Endothelial cell of umbilical vein (primary cell): ENCODE data around the gene ANKH. TPM values are rescaled to one million over a fixed set of nuclear protein-coding genes. Genes with fewer than 3 reads are reported as not detected.

Source experiments
- BruUV-seq: library from RNA; stranded (reverse); fragments of 400-500 nt; replicated peaks from 2 replicates; lab custom pipeline; 2021; lab: Mats Ljungman, UMichigan
- CTCF ChIA-PET: fragments of 300-600, 350-600 bp; sonication (Branson Sonifier 250); formaldehyde crosslinking; loops from one replicate; lab custom pipeline; 2021; ENCODE audit warnings: antibody characterized with exemption, inconsistent platforms; lab: Charles Lee
- POLR2A ChIA-PET: fragments of 300-600, 350-600 bp; sonication (Branson Sonifier 250); formaldehyde crosslinking; loops from one replicate; lab custom pipeline; 2021; ENCODE audit warnings: antibody characterized with exemption, inconsistent platforms; lab: Charles Lee
- DNase-seq: peaks from one replicate; pipeline ENCODE4 v3.0.0-alpha.2; 2011; ENCODE audit warnings: low read depth, low spot score
- FAIRE-seq: peaks from 2 replicates; lab custom pipeline; 2011; peaks lifted over from hg19 to GRCh38; lab: Jason Lieb, UNC
- H2AFZ ChIP-seq: 2 replicates; pipeline ENCODE4 v1.6.0; 2012; ENCODE audit warnings: low read depth, low read length, control low read depth, inconsistent platforms
- H3K27ac ChIP-seq: 2 replicates; pipeline ENCODE4 v1.5.1; 2011; ENCODE audit warnings: low read depth, mild to moderate bottlenecking, control low read depth, low read length, moderate library complexity; ENCODE audit not compliant: insufficient read depth
- H3K27me3 ChIP-seq, 2 experiments: 2 replicates each; pipeline versions ENCODE4 v1.6.0 to v1.6.1; 2011; ENCODE audit warnings: low read length in 2 of 2, mixed read lengths in 1 of 2; ENCODE audit not compliant: control insufficient read depth in 2 of 2, insufficient read depth in 2 of 2
- H3K36me3 ChIP-seq, 2 experiments: 2 replicates in 1 of 2; 3 replicates in 1 of 2; pipeline ENCODE4 v1.5.1; 2011; ENCODE audit warnings: low read length in 2 of 2, mild to moderate bottlenecking in 1 of 2, moderate library complexity in 1 of 2; ENCODE audit not compliant: control insufficient read depth in 2 of 2, insufficient read depth in 2 of 2; ENCODE audit errors: extremely low read depth in 1 of 2
- H3K4me1 ChIP-seq: 3 replicates; pipeline ENCODE4 v1.5.1; 2011; ENCODE audit warnings: mild to moderate bottlenecking, low read length; ENCODE audit not compliant: control insufficient read depth, insufficient read depth; ENCODE audit errors: extremely low read depth
- H3K4me2 ChIP-seq: 2 replicates; pipeline ENCODE4 v1.6.1; 2011; ENCODE audit warnings: low read length, control low read depth, mixed read lengths; ENCODE audit not compliant: insufficient read depth
- H3K4me3 ChIP-seq, 3 experiments: fragments of 200-600 bp in 1 of 3; sonication (generic), shearing (Covaris generic) in 1 of 3; replicated peaks in 1 of 3; 2 replicates each; pipeline ENCODE4 v1.5.1; 2011 to 2016; ENCODE audit warnings: control low read depth in 3 of 3, low read length in 3 of 3, mild to moderate bottlenecking in 2 of 3, inconsistent platforms in 1 of 3, low read depth in 1 of 3, moderate library complexity in 1 of 3; ENCODE audit not compliant: insufficient read depth in 1 of 3
- H3K79me2 ChIP-seq: 2 replicates; pipeline ENCODE4 v1.6.0; 2012; ENCODE audit warnings: low read length, inconsistent platforms; ENCODE audit not compliant: control insufficient read depth, insufficient read depth
- H3K9ac ChIP-seq: replicated peaks from 2 replicates; pipeline ENCODE3; 2011; ENCODE audit warnings: low read length, control low read depth; ENCODE audit not compliant: insufficient read depth; ENCODE audit errors: extremely low read depth
- H3K9me1 ChIP-seq: replicated peaks from 3 replicates; pipeline ENCODE4 v1.6.0; 2011; ENCODE audit warnings: mild to moderate bottlenecking, low read length; ENCODE audit not compliant: control insufficient read depth, insufficient read depth; ENCODE audit errors: extremely low read depth
- H3K9me3 ChIP-seq: replicated peaks from 2 replicates; pipeline ENCODE4 v1.5.1; 2012; ENCODE audit warnings: low read length, inconsistent platforms; ENCODE audit not compliant: control insufficient read depth, insufficient read depth
- H4K20me1 ChIP-seq: replicated peaks from 2 replicates; pipeline ENCODE3; 2011; ENCODE audit warnings: mild to moderate bottlenecking, low read length; ENCODE audit not compliant: control insufficient read depth, insufficient read depth; ENCODE audit errors: extremely low read depth
- CTCF ChIP-seq, 2 donors: IDR thresholded peaks; 1 replicate in 1 of 2; 2 replicates in 1 of 2; pipeline ENCODE4 v1.5.1; 2011; ENCODE audit warnings: low read length in 2 of 2, mild to moderate bottlenecking in 2 of 2, moderate library complexity in 2 of 2, control low read depth in 1 of 2, inconsistent platforms in 1 of 2, low read depth in 1 of 2; ENCODE audit not compliant: insufficient read depth in 1 of 2; ENCODE audit errors: extremely low read depth in 1 of 2
- EZH2 ChIP-seq: IDR thresholded peaks from 2 replicates; pipeline ENCODE4 v1.6.1; 2012; ENCODE audit warnings: borderline replicate concordance, low read depth, mild to moderate bottlenecking, moderate library complexity, low read length, inconsistent platforms; ENCODE audit not compliant: severe bottlenecking
- FOS ChIP-seq: IDR thresholded peaks from 2 replicates; pipeline ENCODE4 v1.6.1; 2011; ENCODE audit warnings: mild to moderate bottlenecking, low read length, moderate library complexity, borderline replicate concordance; ENCODE audit not compliant: insufficient read depth
- GATA2 ChIP-seq: IDR thresholded peaks from 2 replicates; pipeline ENCODE4 v1.7.0; 2011; ENCODE audit warnings: low read depth, mild to moderate bottlenecking, moderate library complexity, mixed read lengths, low read length; ENCODE audit not compliant: insufficient read length, insufficient read depth
- JUN ChIP-seq: IDR thresholded peaks from 2 replicates; pipeline ENCODE4 v1.6.1; 2011; ENCODE audit warnings: borderline replicate concordance, low read depth; ENCODE audit not compliant: insufficient read length, insufficient read depth
- MAX ChIP-seq: IDR thresholded peaks from 2 replicates; pipeline ENCODE4 v1.6.1; 2011; ENCODE audit not compliant: insufficient read depth, insufficient read length
- MYC ChIP-seq: IDR thresholded peaks from one replicate; pipeline ENCODE4 v1.6.1; 2011; ENCODE audit warnings: mild to moderate bottlenecking, low read depth, low read length
- POLR2A ChIP-seq: IDR thresholded peaks from 2 replicates; pipeline ENCODE4 v1.6.1; 2012; ENCODE audit warnings: low read depth, mild to moderate bottlenecking, control low read depth, low read length
- POLR2AphosphoS5 ChIP-seq: IDR thresholded peaks from 2 replicates; pipeline ENCODE4 v1.6.1; 2012; ENCODE audit warnings: low read depth, mild to moderate bottlenecking, control low read depth, low read length, moderate library complexity; ENCODE audit not compliant: insufficient read depth
- dilution Hi-C: fragments of 300-500 bp; cut with MboI; formaldehyde crosslinking; loops from one replicate; pipeline ENCODE4 v1.15.0; 2019; ENCODE audit warnings: low sequenced_read_pairs; ENCODE audit not compliant: extremely low pct_ligation_motif_present
- intact Hi-C: fragments of 100-400 bp; cut with micrococcal nuclease; formaldehyde crosslinking; loops from one replicate; pipeline ENCODE4 v1.10.0; 2022
- polyA plus RNA-seq, 4 experiments: library from polyadenylated mRNA; depleted of rRNA in 3 of 4; stranded (reverse) in 3 of 4; unstranded in 1 of 4; fragments of >200 nt; gene quantifications; 2 replicates each; pipeline versions ENCODE4 v1.2.1 to v1.2.3, GENCODE V29; 2011 to 2012; ENCODE audit warnings: missing spikeins in 1 of 4
- total RNA-seq: library from RNA; stranded (reverse); gene quantifications from 2 replicates; pipeline ENCODE4 v1.2.3, GENCODE V29; 2021

The ANKH gene
- total and polyA plus RNA-seq, 2 donors (not counting 3 experiments of a cell fraction or from before 2014, with no cell fraction given) = 12.7 to 31.4 TPM

- CTCF ChIA-PET = interaction anchor here (1.1 kb wide), 1 partner anchor 10 kb away, joined by 3 read pairs; no protein-coding TSS in a partner anchor
Measured at GRCh38 chr5:14737291-14737690, 134.3 kb downstream of the ANKH start.

More at GRCh38 chr5:14737291-14737690, 134.3 kb downstream of the ANKH start:
- H3K9ac ChIP-seq = no peak overlapping the region
- H4K20me1 ChIP-seq = no peaks in the 10 kb centered on the region
- H3K4me1 ChIP-seq = peaks cover 13% of the 10 kb centered on the region
- no TSS peak for BruUV-seq
- intact Hi-C loops = no loop called here
- no peak overlapping the region for H3K4me3 ChIP-seq
- H3K9me3 ChIP-seq = no peaks in the 10 kb centered on the region
- no peaks in the 10 kb centered on the region for H3K27me3 ChIP-seq
- H2AFZ ChIP-seq = no peak overlapping the region
- FAIRE-seq (no peak), DNase-seq (no peak)
- TF ChIP-seq GATA2 = no peak
- no peak for TF ChIP-seq FOS
- TF ChIP-seq POLR2A = no peak
- no peak for TF ChIP-seq MYC
- no peak for TF ChIP-seq MAX
- no peak for TF ChIP-seq POLR2AphosphoS5
- no peak for TF ChIP-seq CTCF (IDR thresholded peaks at IDR 0.05; ENCODE audit: extremely low read depth in 1 of 2, insufficient read depth in 1 of 2, low read depth in 1 of 2, low read length in 2 of 2)
- TF ChIP-seq JUN = no peak
- TF ChIP-seq EZH2 = no peak
- H3K79me2 ChIP-seq = no peaks in the 10 kb centered on the region
- dilution Hi-C loops = loop anchor here (25.0 kb wide), 1 partner anchor 275 kb away; no protein-coding TSS in a partner anchor
- H3K4me2 ChIP-seq = no peak overlapping the region
- H3K9me1 ChIP-seq = no peaks in the 10 kb centered on the region
- no peaks in the 10 kb centered on the region for H3K36me3 ChIP-seq
- POLR2A ChIA-PET = no interaction called here
- no peak overlapping the region for H3K27ac ChIP-seq
